ENCODE measurements around the gene NEDD4L. TPM values are rescaled to one million over a fixed set of nuclear protein-coding genes. Genes with fewer than 3 reads are reported as not detected.

The NEDD4L gene
- total and polyA plus RNA-seq, 4 donors: 40.2 to 308 (median 148) TPM

- ATAC-seq (ENCODE audit: insufficient read depth, low FRiP score): no peak
- TF ChIP-seq, protein P1, sequence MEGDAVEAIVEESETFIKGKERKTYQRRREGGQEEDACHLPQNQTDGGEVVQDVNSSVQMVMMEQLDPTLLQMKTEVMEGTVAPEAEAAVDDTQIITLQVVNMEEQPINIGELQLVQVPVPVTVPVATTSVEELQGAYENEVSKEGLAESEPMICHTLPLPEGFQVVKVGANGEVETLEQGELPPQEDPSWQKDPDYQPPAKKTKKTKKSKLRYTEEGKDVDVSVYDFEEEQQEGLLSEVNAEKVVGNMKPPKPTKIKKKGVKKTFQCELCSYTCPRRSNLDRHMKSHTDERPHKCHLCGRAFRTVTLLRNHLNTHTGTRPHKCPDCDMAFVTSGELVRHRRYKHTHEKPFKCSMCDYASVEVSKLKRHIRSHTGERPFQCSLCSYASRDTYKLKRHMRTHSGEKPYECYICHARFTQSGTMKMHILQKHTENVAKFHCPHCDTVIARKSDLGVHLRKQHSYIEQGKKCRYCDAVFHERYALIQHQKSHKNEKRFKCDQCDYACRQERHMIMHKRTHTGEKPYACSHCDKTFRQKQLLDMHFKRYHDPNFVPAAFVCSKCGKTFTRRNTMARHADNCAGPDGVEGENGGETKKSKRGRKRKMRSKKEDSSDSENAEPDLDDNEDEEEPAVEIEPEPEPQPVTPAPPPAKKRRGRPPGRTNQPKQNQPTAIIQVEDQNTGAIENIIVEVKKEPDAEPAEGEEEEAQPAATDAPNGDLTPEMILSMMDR (IDR thresholded peaks at IDR 0.05; ENCODE audit: control extremely low read depth, extremely low read depth): no peak
- WGBS, 2 donors: 97% methylated on average over 6 of the region's 6 CpGs
Observed at GRCh38 chr18:58114766-58115165, 70.7 kb downstream of the NEDD4L start.

GRCh38 chr18:58116818-58117217, 72.8 kb downstream of the NEDD4L start:
- peak overlapping the region in 1 of 2 donors; percentile 4 for H3K27ac ChIP-seq (ENCODE audit: low read depth in 1 of 2, low read length in 1 of 2)
- DNase-seq (peak in 1 of 3 donors; percentile 51), ATAC-seq (ENCODE audit: insufficient read depth, low FRiP score) (no peak)
- H3K27me3 ChIP-seq (ENCODE audit: control insufficient read depth in 3 of 3, insufficient read depth in 3 of 3, low read length in 2 of 3): no peaks in the 10 kb centered on the region
- TF ChIP-seq, protein P1 (IDR thresholded peaks at IDR 0.05; ENCODE audit: control extremely low read depth, extremely low read depth): no peak
- peaks cover 0 to 23% (median 10%) of the 10 kb centered on the region in 5 donors for H3K4me1 ChIP-seq (ENCODE audit: control insufficient read depth in 5 of 5, insufficient read depth in 5 of 5, low read length in 5 of 5)
- H3K36me3 ChIP-seq (ENCODE audit: control insufficient read depth in 4 of 4, insufficient read depth in 4 of 4, low read length in 4 of 4): no peaks in the 10 kb centered on the region
- H3K4me3 ChIP-seq: no peak overlapping the region
- WGBS, 2 donors: 70 to 72% methylated on average over 4 of the region's 4 CpGs
- no peaks in the 10 kb centered on the region for H3K9me3 ChIP-seq (ENCODE audit: control insufficient read depth in 4 of 4, insufficient read depth in 3 of 4, low read length in 3 of 4)
- H3K9ac ChIP-seq (ENCODE audit: insufficient read depth in 1 of 2, low read length in 2 of 2): no peak overlapping the region

More at GRCh38 chr18:58114766-58115165, 70.7 kb downstream of the NEDD4L start:
- no peaks in the 10 kb centered on the region for H3K9me3 ChIP-seq (ENCODE audit: control insufficient read depth in 4 of 4, insufficient read depth in 3 of 4, low read length in 3 of 4)
- H3K4me1 ChIP-seq (ENCODE audit: control insufficient read depth in 5 of 5, insufficient read depth in 5 of 5, low read length in 5 of 5): peaks cover 0 to 23% (median 10%) of the 10 kb centered on the region in 5 donors
- no peak for DNase-seq
- H3K4me3 ChIP-seq: no peak overlapping the region
- H3K27me3 ChIP-seq (ENCODE audit: control insufficient read depth in 3 of 3, insufficient read depth in 3 of 3, low read length in 2 of 3): no peaks in the 10 kb centered on the region
- H3K9ac ChIP-seq (ENCODE audit: insufficient read depth in 1 of 2, low read length in 2 of 2): no peak overlapping the region
- H3K36me3 ChIP-seq (ENCODE audit: control insufficient read depth in 4 of 4, insufficient read depth in 4 of 4, low read length in 4 of 4): peaks cover 0 to 2% (median 0%) of the 10 kb centered on the region in 4 donors
- no peak overlapping the region for H3K27ac ChIP-seq (ENCODE audit: low read depth in 1 of 2, low read length in 1 of 2)

DNA sequence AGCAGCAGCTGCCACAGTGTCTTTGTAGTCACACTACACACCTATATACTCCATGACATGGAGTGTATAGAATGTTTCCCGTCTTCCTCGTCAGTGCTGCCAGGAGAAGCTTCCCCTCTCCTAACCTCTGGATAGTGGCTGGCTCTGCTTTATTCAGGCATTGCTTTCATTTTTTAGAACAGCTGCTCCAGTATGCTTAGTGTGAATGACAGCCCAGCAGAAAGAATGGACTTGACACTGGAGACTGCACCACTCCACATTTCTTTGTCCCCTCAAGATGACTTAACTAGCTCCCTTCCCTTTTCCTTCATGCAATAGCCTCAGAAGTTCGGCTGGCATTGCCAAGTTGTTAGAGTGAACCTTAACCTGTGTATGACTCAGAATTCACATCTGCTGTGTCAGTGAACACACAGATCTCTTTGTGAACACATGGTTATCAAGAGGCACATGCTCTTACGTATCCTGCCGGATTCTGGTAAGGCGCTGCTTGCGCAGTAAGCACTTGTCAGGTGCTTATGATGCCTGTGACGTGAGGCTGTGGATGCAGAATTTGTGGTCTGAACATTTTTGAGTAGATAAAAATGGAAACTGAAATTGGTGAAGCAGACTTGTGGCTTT, 73.9 kb downstream of the NEDD4L start:
- Histone ChIP-seq H3K4me3 (no peak overlapping the region), H3K4me1 (ENCODE audit: control insufficient read depth in 5 of 5, insufficient read depth in 5 of 5, low read length in 5 of 5) (peaks cover 0 to 23% (median 10%) of the 10 kb centered on the region in 5 donors), H3K9ac (ENCODE audit: insufficient read depth in 1 of 2, low read length in 2 of 2) (peak overlapping the region in 1 of 2 donors; percentile 71), H3K36me3 (ENCODE audit: control insufficient read depth in 4 of 4, insufficient read depth in 4 of 4, low read length in 4 of 4) (no peaks in the 10 kb centered on the region), H3K27me3 (ENCODE audit: control insufficient read depth in 3 of 3, insufficient read depth in 3 of 3, low read length in 2 of 3) (no peaks in the 10 kb centered on the region), H3K27ac (ENCODE audit: low read depth in 1 of 2, low read length in 1 of 2) (peak overlapping the region in 1 of 2 donors; percentile 85), H3K9me3 (ENCODE audit: control insufficient read depth in 4 of 4, insufficient read depth in 3 of 4, low read length in 3 of 4) (no peaks in the 10 kb centered on the region)
- ATAC-seq (ENCODE audit: insufficient read depth, low FRiP score) (peak; percentile 78), DNase-seq (peak; percentile 58 to 82 (median 66))
- TF ChIP-seq, protein P1 (IDR thresholded peaks at IDR 0.05; ENCODE audit: control extremely low read depth, extremely low read depth): no peak
- 38 to 59% methylated on average over 8 of the region's 8 CpGs for WGBS, 2 donors

All from lung (tissue), 12 donors.